Endothelial cell of umbilical vein (primary cell): Measurements from ENCODE around the gene SPRED3. TPM values are rescaled to one million over a fixed set of nuclear protein-coding genes. Genes with fewer than 3 reads are reported as not detected.
"Not testable (repeated sequence)": the region's sequence is repeated elsewhere in the genome, so short reads cannot be mapped to it uniquely, and the experiment has no call there.

Experiments
- BruUV-seq: library from RNA; stranded (reverse); fragments of 400-500 nt; replicated peaks from 2 replicates; lab custom pipeline; 2021; lab: Mats Ljungman, UMichigan
- CTCF ChIA-PET: fragments of 300-600, 350-600 bp; sonication (Branson Sonifier 250); formaldehyde crosslinking; loops from one replicate; lab custom pipeline; 2021; ENCODE audit warnings: antibody characterized with exemption, inconsistent platforms; lab: Charles Lee
- POLR2A ChIA-PET: fragments of 300-600, 350-600 bp; sonication (Branson Sonifier 250); formaldehyde crosslinking; loops from one replicate; lab custom pipeline; 2021; ENCODE audit warnings: antibody characterized with exemption, inconsistent platforms; lab: Charles Lee
- DNase-seq: peaks from one replicate; pipeline ENCODE4 v3.0.0-alpha.2; 2011; ENCODE audit warnings: low read depth, low spot score
- FAIRE-seq: peaks from 2 replicates; lab custom pipeline; 2011; peaks lifted over from hg19 to GRCh38; lab: Jason Lieb, UNC
- H2AFZ ChIP-seq: 2 replicates; pipeline ENCODE4 v1.6.0; 2012; ENCODE audit warnings: low read depth, low read length, control low read depth, inconsistent platforms
- H3K27ac ChIP-seq: 2 replicates; pipeline ENCODE4 v1.5.1; 2011; ENCODE audit warnings: low read depth, mild to moderate bottlenecking, control low read depth, low read length, moderate library complexity; ENCODE audit not compliant: insufficient read depth
- H3K27me3 ChIP-seq, 2 experiments: 2 replicates each; pipeline versions ENCODE4 v1.6.0 to v1.6.1; 2011; ENCODE audit warnings: low read length in 2 of 2, mixed read lengths in 1 of 2; ENCODE audit not compliant: control insufficient read depth in 2 of 2, insufficient read depth in 2 of 2
- H3K36me3 ChIP-seq, 2 experiments: 2 replicates in 1 of 2; 3 replicates in 1 of 2; pipeline ENCODE4 v1.5.1; 2011; ENCODE audit warnings: low read length in 2 of 2, mild to moderate bottlenecking in 1 of 2, moderate library complexity in 1 of 2; ENCODE audit not compliant: control insufficient read depth in 2 of 2, insufficient read depth in 2 of 2; ENCODE audit errors: extremely low read depth in 1 of 2
- H3K4me1 ChIP-seq: 3 replicates; pipeline ENCODE4 v1.5.1; 2011; ENCODE audit warnings: mild to moderate bottlenecking, low read length; ENCODE audit not compliant: control insufficient read depth, insufficient read depth; ENCODE audit errors: extremely low read depth
- H3K4me2 ChIP-seq: 2 replicates; pipeline ENCODE4 v1.6.1; 2011; ENCODE audit warnings: low read length, control low read depth, mixed read lengths; ENCODE audit not compliant: insufficient read depth
- H3K4me3 ChIP-seq, 3 experiments: fragments of 200-600 bp in 1 of 3; sonication (generic), shearing (Covaris generic) in 1 of 3; replicated peaks in 1 of 3; 2 replicates each; pipeline ENCODE4 v1.5.1; 2011 to 2016; ENCODE audit warnings: control low read depth in 3 of 3, low read length in 3 of 3, mild to moderate bottlenecking in 2 of 3, inconsistent platforms in 1 of 3, low read depth in 1 of 3, moderate library complexity in 1 of 3; ENCODE audit not compliant: insufficient read depth in 1 of 3
- H3K79me2 ChIP-seq: 2 replicates; pipeline ENCODE4 v1.6.0; 2012; ENCODE audit warnings: low read length, inconsistent platforms; ENCODE audit not compliant: control insufficient read depth, insufficient read depth
- H3K9ac ChIP-seq: replicated peaks from 2 replicates; pipeline ENCODE3; 2011; ENCODE audit warnings: low read length, control low read depth; ENCODE audit not compliant: insufficient read depth; ENCODE audit errors: extremely low read depth
- H3K9me1 ChIP-seq: replicated peaks from 3 replicates; pipeline ENCODE4 v1.6.0; 2011; ENCODE audit warnings: mild to moderate bottlenecking, low read length; ENCODE audit not compliant: control insufficient read depth, insufficient read depth; ENCODE audit errors: extremely low read depth
- H3K9me3 ChIP-seq: replicated peaks from 2 replicates; pipeline ENCODE4 v1.5.1; 2012; ENCODE audit warnings: low read length, inconsistent platforms; ENCODE audit not compliant: control insufficient read depth, insufficient read depth
- H4K20me1 ChIP-seq: replicated peaks from 2 replicates; pipeline ENCODE3; 2011; ENCODE audit warnings: mild to moderate bottlenecking, low read length; ENCODE audit not compliant: control insufficient read depth, insufficient read depth; ENCODE audit errors: extremely low read depth
- CTCF ChIP-seq, 2 donors: IDR thresholded peaks; 1 replicate in 1 of 2; 2 replicates in 1 of 2; pipeline ENCODE4 v1.5.1; 2011; ENCODE audit warnings: low read length in 2 of 2, mild to moderate bottlenecking in 2 of 2, moderate library complexity in 2 of 2, control low read depth in 1 of 2, inconsistent platforms in 1 of 2, low read depth in 1 of 2; ENCODE audit not compliant: insufficient read depth in 1 of 2; ENCODE audit errors: extremely low read depth in 1 of 2
- EZH2 ChIP-seq: IDR thresholded peaks from 2 replicates; pipeline ENCODE4 v1.6.1; 2012; ENCODE audit warnings: borderline replicate concordance, low read depth, mild to moderate bottlenecking, moderate library complexity, low read length, inconsistent platforms; ENCODE audit not compliant: severe bottlenecking
- FOS ChIP-seq: IDR thresholded peaks from 2 replicates; pipeline ENCODE4 v1.6.1; 2011; ENCODE audit warnings: mild to moderate bottlenecking, low read length, moderate library complexity, borderline replicate concordance; ENCODE audit not compliant: insufficient read depth
- GATA2 ChIP-seq: IDR thresholded peaks from 2 replicates; pipeline ENCODE4 v1.7.0; 2011; ENCODE audit warnings: low read depth, mild to moderate bottlenecking, moderate library complexity, mixed read lengths, low read length; ENCODE audit not compliant: insufficient read length, insufficient read depth
- JUN ChIP-seq: IDR thresholded peaks from 2 replicates; pipeline ENCODE4 v1.6.1; 2011; ENCODE audit warnings: borderline replicate concordance, low read depth; ENCODE audit not compliant: insufficient read length, insufficient read depth
- MAX ChIP-seq: IDR thresholded peaks from 2 replicates; pipeline ENCODE4 v1.6.1; 2011; ENCODE audit not compliant: insufficient read depth, insufficient read length
- MYC ChIP-seq: IDR thresholded peaks from one replicate; pipeline ENCODE4 v1.6.1; 2011; ENCODE audit warnings: mild to moderate bottlenecking, low read depth, low read length
- POLR2A ChIP-seq: IDR thresholded peaks from 2 replicates; pipeline ENCODE4 v1.6.1; 2012; ENCODE audit warnings: low read depth, mild to moderate bottlenecking, control low read depth, low read length
- POLR2AphosphoS5 ChIP-seq: IDR thresholded peaks from 2 replicates; pipeline ENCODE4 v1.6.1; 2012; ENCODE audit warnings: low read depth, mild to moderate bottlenecking, control low read depth, low read length, moderate library complexity; ENCODE audit not compliant: insufficient read depth
- dilution Hi-C: fragments of 300-500 bp; cut with MboI; formaldehyde crosslinking; loops from one replicate; pipeline ENCODE4 v1.15.0; 2019; ENCODE audit warnings: low sequenced_read_pairs; ENCODE audit not compliant: extremely low pct_ligation_motif_present
- intact Hi-C: fragments of 100-400 bp; cut with micrococcal nuclease; formaldehyde crosslinking; loops from one replicate; pipeline ENCODE4 v1.10.0; 2022
- polyA plus RNA-seq, 4 experiments: library from polyadenylated mRNA; depleted of rRNA in 3 of 4; stranded (reverse) in 3 of 4; unstranded in 1 of 4; fragments of >200 nt; gene quantifications; 2 replicates each; pipeline versions ENCODE4 v1.2.1 to v1.2.3, GENCODE V29; 2011 to 2012; ENCODE audit warnings: missing spikeins in 1 of 4
- total RNA-seq: library from RNA; stranded (reverse); gene quantifications from 2 replicates; pipeline ENCODE4 v1.2.3, GENCODE V29; 2021

The SPRED3 gene
- total and polyA plus RNA-seq, 2 donors (not counting 3 experiments of a cell fraction or from before 2014, with no cell fraction given): 5.7 to 15.7 TPM

DNA sequence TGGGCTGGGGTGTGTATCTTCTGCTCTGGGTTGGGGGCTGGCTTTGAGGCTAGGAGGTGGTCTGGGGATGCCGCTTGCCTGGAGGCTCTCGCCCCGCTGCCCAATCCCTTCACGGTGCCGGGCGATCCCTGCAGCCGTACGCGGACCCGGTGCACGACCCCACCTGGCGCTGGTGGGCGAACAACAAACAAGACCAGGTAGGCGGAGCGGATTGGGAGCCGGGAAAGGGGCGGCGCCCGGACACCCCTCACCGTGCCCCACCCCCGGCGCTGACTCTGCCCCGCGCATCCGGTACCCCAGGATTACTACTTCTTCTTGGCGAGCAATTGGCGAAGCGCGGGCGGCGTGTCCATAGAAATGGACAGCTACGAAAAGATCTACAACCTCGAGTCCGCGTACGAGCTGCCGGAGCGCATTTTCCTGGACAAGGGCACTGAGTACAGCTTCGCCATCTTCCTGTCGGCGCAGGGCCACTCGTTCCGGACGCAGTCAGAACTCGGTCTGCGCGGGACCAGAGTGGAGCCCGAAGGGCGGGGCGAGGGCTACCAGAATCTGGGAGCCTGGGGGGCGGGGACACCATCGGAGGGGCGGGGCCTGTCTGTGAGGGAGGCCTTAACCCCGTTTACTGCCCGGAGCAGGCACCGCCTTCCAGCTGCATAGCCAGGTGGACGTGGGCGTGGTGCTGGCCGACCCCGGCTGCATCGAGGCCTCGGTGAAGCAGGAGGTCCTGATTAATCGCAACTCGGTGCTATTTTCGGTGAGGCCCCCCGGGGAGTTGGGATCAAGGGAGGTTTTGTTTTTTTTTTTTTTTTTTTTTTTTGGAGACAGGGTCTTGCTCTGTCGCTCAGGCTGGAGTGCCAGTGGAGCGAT is 26.2 kb upstream of the SPRED3 start:
- Histone ChIP-seq H4K20me1 (no peaks in the 10 kb centered on the region), H3K4me1 (peaks cover 3% of the 10 kb centered on the region), H3K4me3 (peak overlapping the region; percentile 42 to 49 (median 45)), H3K9me1 (no peaks in the 10 kb centered on the region), H3K79me2 (no peaks in the 10 kb centered on the region), H3K36me3 (no peaks in the 10 kb centered on the region), H2AFZ (peak overlapping the region; percentile 96), H3K4me2 (peak overlapping the region; percentile 72), H3K27ac (no peak overlapping the region), H3K27me3 (peaks cover 9 to 14% of the 10 kb centered on the region in 2 experiments), H3K9me3 (no peaks in the 10 kb centered on the region), H3K9ac (no peak overlapping the region)
- peak; percentile 87 for FAIRE-seq
- peak; percentile 55 for DNase-seq
- intact Hi-C loops: loop anchor here (1.0 to 2.0 kb wide), 3 partner anchors 12 to 26 kb away; partner anchors contain the start of genes GGN, PSMD8 and SPRED3
- TF ChIP-seq POLR2AphosphoS5: no peak
- TF ChIP-seq EZH2: no peak
- no peak for TF ChIP-seq FOS
- TF ChIP-seq MAX: no peak
- no peak for TF ChIP-seq CTCF (IDR thresholded peaks at IDR 0.05; ENCODE audit: extremely low read depth in 1 of 2, insufficient read depth in 1 of 2, low read depth in 1 of 2, low read length in 2 of 2)
- TF ChIP-seq POLR2A: no peak
- TF ChIP-seq JUN: no peak
- no peak for TF ChIP-seq GATA2
- TF ChIP-seq MYC: no peak
- dilution Hi-C loops: no loop called here
- no TSS peak for BruUV-seq
- POLR2A ChIA-PET: interaction anchor here (1.7 kb wide), 1 partner anchor 12 kb away, joined by 7 read pairs; the partner anchor contains the start of gene PSMD8
- CTCF ChIA-PET: interaction anchor here (0.6 to 1.9 kb wide), 5 partner anchors 10 to 40 kb away, joined by 3 to 9 read pairs (median 3); partner anchors contain the start of genes FAM98C and PSMD8

GRCh38 chr19:38362946-38363688 is 25.4 kb upstream of the SPRED3 start:
- H3K9me3 ChIP-seq, BruUV-seq, H3K4me3 ChIP-seq, H3K4me1 ChIP-seq, H4K20me1 ChIP-seq, H3K36me3 ChIP-seq, H3K9me1 ChIP-seq, DNase-seq, H3K27ac ChIP-seq, H3K79me2 ChIP-seq, dilution Hi-C loops, H3K9ac ChIP-seq: not testable (repeated sequence)
- peak overlapping the region; percentile 72 for H3K4me2 ChIP-seq
- intact Hi-C loops: loop anchor here (1.0 to 2.0 kb wide), 3 partner anchors 11 to 27 kb away; partner anchors contain the start of genes GGN, PSMD8 and SPRED3
- H3K27me3 ChIP-seq: peaks cover 9 to 14% of the 10 kb centered on the region in 2 experiments
- peak overlapping the region; percentile 38 for H2AFZ ChIP-seq
- POLR2A ChIA-PET: interaction anchor here (1.7 kb wide), 1 partner anchor 11 kb away, joined by 7 read pairs; the partner anchor contains the start of gene PSMD8
- CTCF ChIA-PET: interaction anchor here (0.6 to 1.9 kb wide), 2 partner anchors 11 to 40 kb away, joined by 3 to 9 read pairs; partner anchors contain the start of genes FAM98C and PSMD8
- FAIRE-seq: peak; percentile 59
